DND-41 (cell line): ENCODE measurements around the gene C3AR1.
"Not testable (repeated sequence)": the region's sequence is repeated elsewhere in the genome, so short reads cannot be mapped to it uniquely, and the experiment has no call there.

Experiments
- ATAC-seq: fragments of 200-7000 bp; cut with Tn5 transposase; 3 replicates; pipeline ENCODE4 v1.9.1; 2021; ENCODE audit warnings: low read depth; ENCODE audit not compliant: insufficient read depth
- DNase-seq: peaks from one replicate; pipeline ENCODE4 v3.0.0-alpha.2; 2020
- H2AFZ ChIP-seq: 2 replicates; pipeline ENCODE4 v1.6.0; 2012; ENCODE audit warnings: low read depth, low read length
- H3K27ac ChIP-seq: 2 replicates; pipeline ENCODE4 v1.5.1; 2012; ENCODE audit warnings: low read length, inconsistent platforms
- H3K27me3 ChIP-seq: fragments of 200-600 bp; sonication (generic); 2 replicates; pipeline ENCODE4 v1.6.0; 2012; ENCODE audit warnings: low read length, mild to moderate bottlenecking, inconsistent platforms; ENCODE audit not compliant: insufficient read depth, poor library complexity
- H3K36me3 ChIP-seq: 2 replicates; pipeline ENCODE4 v1.5.1; 2012; ENCODE audit warnings: low read length, inconsistent platforms; ENCODE audit not compliant: insufficient read depth
- H3K4me1 ChIP-seq: 2 replicates; pipeline ENCODE4 v1.5.1; 2012; ENCODE audit warnings: mild to moderate bottlenecking, low read length; ENCODE audit not compliant: insufficient read depth
- H3K4me2 ChIP-seq: 2 replicates; pipeline ENCODE4 v1.6.0; 2012; ENCODE audit warnings: mild to moderate bottlenecking, moderate library complexity, low read length, inconsistent platforms; ENCODE audit not compliant: insufficient read depth
- H3K4me3 ChIP-seq, 2 experiments: fragments of 200-600 bp in 1 of 2; shearing (Covaris generic) in 1 of 2; 2 replicates each; pipeline ENCODE4 v1.5.1; 2012 to 2016; ENCODE audit warnings: inconsistent platforms in 2 of 2, low read length in 2 of 2, mild to moderate bottlenecking in 2 of 2, low read depth in 1 of 2, moderate library complexity in 1 of 2
- H3K79me2 ChIP-seq: 2 replicates; pipeline ENCODE4 v1.6.0; 2012; ENCODE audit warnings: low read length, inconsistent platforms; ENCODE audit not compliant: insufficient read depth
- H3K9ac ChIP-seq: 2 replicates; pipeline ENCODE4 v1.6.0; 2012; ENCODE audit warnings: low read depth, mild to moderate bottlenecking, inconsistent platforms, low read length, moderate library complexity
- H3K9me3 ChIP-seq: 2 replicates; pipeline ENCODE4 v1.5.1; 2012; ENCODE audit warnings: low read length, moderate library complexity, mild to moderate bottlenecking, inconsistent platforms; ENCODE audit not compliant: insufficient read depth, severe bottlenecking
- H4K20me1 ChIP-seq: 2 replicates; pipeline ENCODE4 v1.6.0; 2012; ENCODE audit warnings: low read length; ENCODE audit not compliant: insufficient read depth
- EZH2 ChIP-seq: IDR thresholded peaks from 3 replicates; pipeline ENCODE4 v1.6.1; 2012; ENCODE audit warnings: borderline replicate concordance, low read depth, mild to moderate bottlenecking, moderate library complexity, low read length, inconsistent platforms; ENCODE audit not compliant: severe bottlenecking
- TF ChIP-seq, protein P1 (sequence below): IDR thresholded peaks from 2 replicates; pipeline ENCODE4 v1.5.1; 2012; ENCODE audit warnings: borderline replicate concordance, low read length, moderate library complexity, mild to moderate bottlenecking; ENCODE audit not compliant: poor library complexity, severe bottlenecking; ENCODE audit errors: extremely low read depth

Gene C3AR1

DNA sequence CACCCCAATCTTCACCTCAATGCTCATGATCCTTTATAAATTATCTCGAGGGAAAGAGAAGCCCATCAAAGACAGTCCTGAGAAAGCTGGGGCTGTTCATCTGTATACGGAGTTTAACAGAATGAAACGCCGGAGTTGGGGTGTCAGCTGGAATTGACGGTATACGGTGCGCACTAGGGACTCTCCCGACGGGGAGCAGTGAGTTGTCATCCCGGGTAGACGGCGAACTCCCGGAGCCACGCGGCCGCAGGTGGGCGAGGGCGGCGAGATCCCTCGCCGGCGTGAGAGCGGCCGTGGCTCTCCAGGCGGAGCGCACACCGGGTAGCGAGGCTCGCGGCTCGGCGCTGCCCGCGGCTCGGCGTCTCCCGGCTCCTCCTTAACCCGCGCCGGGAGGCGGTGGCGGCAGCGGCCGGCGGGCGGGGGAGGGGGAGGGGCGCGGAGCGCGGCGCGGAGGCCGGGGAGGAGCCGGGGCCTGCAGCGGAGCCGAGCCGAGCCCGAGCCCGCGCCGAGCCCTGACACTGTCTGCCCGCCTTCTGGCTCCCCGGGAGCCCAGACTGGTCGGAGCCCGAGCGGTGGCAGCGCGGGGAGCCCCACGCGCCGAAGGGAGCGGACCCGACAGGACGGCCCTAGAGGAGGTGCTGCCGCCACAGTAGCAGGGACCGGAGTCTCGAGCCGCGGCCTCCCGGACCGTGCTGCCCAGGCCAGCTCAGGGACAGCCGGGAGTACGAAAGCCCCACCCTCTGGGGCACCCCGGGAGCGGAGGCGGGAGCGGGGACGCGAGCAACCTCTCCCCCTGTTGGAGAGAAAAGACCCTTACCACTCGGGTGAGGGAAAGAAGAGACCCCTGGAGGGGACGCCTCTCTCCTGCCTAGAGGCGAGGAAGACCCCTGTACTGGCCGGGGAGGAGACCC lies 33.7 kb downstream of the C3AR1 start, which contains the start of gene FOXJ2:
FOXJ2 (plus strand) TSS at position 475 of the 911 bp plus-strand sequence. CDS start 7,117 bp downstream, outside the sequence.
- Histone ChIP-seq H3K9me3 (no peaks in the 10 kb centered on the region), H3K9ac (peak within 1 kb of the TSS; percentile 99), H3K4me2 (peak within 1 kb of the TSS; percentile 78), H3K4me3 (peak within 1 kb of the TSS; percentile 93 to 96), H3K4me1 (peaks cover 60% of the 10 kb centered on the region), H3K79me2 (peaks cover 57% of the 10 kb centered on the region), H3K27me3 (no peaks in the 10 kb centered on the region), H3K36me3 (peaks cover 23% of the 10 kb centered on the region), H2AFZ (peak within 1 kb of the TSS; percentile 74), H3K27ac (peak within 1 kb of the TSS; percentile 88), H4K20me1 (peaks cover 21% of the 10 kb centered on the region; the same call in 1 of the 2 replicates)
- DNase-seq (peak; percentile 81), ATAC-seq (peak; percentile 85)
- TF ChIP-seq, protein P1, sequence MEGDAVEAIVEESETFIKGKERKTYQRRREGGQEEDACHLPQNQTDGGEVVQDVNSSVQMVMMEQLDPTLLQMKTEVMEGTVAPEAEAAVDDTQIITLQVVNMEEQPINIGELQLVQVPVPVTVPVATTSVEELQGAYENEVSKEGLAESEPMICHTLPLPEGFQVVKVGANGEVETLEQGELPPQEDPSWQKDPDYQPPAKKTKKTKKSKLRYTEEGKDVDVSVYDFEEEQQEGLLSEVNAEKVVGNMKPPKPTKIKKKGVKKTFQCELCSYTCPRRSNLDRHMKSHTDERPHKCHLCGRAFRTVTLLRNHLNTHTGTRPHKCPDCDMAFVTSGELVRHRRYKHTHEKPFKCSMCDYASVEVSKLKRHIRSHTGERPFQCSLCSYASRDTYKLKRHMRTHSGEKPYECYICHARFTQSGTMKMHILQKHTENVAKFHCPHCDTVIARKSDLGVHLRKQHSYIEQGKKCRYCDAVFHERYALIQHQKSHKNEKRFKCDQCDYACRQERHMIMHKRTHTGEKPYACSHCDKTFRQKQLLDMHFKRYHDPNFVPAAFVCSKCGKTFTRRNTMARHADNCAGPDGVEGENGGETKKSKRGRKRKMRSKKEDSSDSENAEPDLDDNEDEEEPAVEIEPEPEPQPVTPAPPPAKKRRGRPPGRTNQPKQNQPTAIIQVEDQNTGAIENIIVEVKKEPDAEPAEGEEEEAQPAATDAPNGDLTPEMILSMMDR, result peak; percentile 33
- no peak for TF ChIP-seq EZH2

DNA sequence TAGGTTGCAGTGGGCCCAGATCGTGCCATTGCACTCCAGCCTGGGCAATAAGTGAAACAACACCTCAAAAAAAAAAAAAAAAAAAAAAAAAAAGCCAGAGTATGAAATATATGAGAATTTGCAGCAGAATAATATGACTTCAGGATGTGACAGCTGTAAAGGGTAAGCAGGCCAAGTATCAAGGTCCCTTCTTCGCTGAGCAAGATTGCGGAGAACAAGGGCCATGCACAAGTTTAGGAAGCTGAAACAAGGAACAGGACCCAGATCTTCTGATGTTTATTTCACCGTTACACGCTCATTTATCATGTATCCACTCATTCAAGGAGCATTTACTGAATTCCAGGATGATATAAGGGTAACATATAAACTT lies 34.3 kb downstream of the C3AR1 start:
- peak overlapping the region; percentile 79 for H3K27ac ChIP-seq
- H3K79me2 ChIP-seq, result peaks cover 50% of the 10 kb centered on the region

DNA sequence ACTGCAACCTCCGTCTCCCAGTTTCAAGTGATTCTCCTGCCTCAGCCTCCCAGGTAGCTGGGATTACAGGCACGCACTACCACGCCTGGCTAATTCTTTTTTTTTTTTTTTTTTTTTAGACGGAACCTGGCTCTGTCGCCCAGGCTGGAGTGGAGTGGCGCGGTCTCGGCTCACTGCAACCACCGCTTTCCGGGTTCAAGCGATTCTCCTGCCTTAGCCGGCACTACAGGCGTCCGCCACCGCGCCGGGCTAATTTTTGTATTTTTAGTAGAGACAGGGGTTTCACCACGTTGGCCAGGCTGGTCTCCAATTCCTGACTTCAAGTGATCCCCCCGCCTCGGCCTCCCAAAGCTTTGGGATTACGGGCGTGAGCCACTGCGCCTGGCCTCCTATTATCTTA lies 35.1 kb downstream of the C3AR1 start:
- not testable (repeated sequence) for H3K27ac ChIP-seq, H3K27me3 ChIP-seq, H3K4me3 ChIP-seq, ATAC-seq, H2AFZ ChIP-seq, H3K9me3 ChIP-seq, H3K9ac ChIP-seq, DNase-seq
- H3K4me1 ChIP-seq, result peaks cover 51% of the 10 kb centered on the region
- H3K79me2 ChIP-seq, result peaks cover 43% of the 10 kb centered on the region
- H4K20me1 ChIP-seq, result peaks cover 21% of the 10 kb centered on the region; the same call in 1 of the 2 replicates
- peaks cover 12% of the 10 kb centered on the region for H3K36me3 ChIP-seq
- 0 out of 2 replicates have a peak overlapping the region, but pooled peaks have one; percentile 78 for H3K4me2 ChIP-seq

More for the DNA sequence above, 34.3 kb downstream of the C3AR1 start:
- peak overlapping the region; percentile 74 for H2AFZ ChIP-seq
- no peak for ATAC-seq
- H4K20me1 ChIP-seq, result peaks cover 21% of the 10 kb centered on the region; the same call in 1 of the 2 replicates
- no peak for DNase-seq
- H3K4me2 ChIP-seq, result peak overlapping the region; percentile 78
- H3K27me3 ChIP-seq, result no peaks in the 10 kb centered on the region
- peak overlapping the region; percentile 18 to 96 for H3K4me3 ChIP-seq
- no peak for TF ChIP-seq EZH2
- TF ChIP-seq, protein P1, result no peak
- peaks cover 20% of the 10 kb centered on the region for H3K36me3 ChIP-seq
- H3K9me3 ChIP-seq, result no peaks in the 10 kb centered on the region
- H3K4me1 ChIP-seq, result peaks cover 58% of the 10 kb centered on the region
- H3K9ac ChIP-seq, result peak overlapping the region; percentile 99

DNA sequence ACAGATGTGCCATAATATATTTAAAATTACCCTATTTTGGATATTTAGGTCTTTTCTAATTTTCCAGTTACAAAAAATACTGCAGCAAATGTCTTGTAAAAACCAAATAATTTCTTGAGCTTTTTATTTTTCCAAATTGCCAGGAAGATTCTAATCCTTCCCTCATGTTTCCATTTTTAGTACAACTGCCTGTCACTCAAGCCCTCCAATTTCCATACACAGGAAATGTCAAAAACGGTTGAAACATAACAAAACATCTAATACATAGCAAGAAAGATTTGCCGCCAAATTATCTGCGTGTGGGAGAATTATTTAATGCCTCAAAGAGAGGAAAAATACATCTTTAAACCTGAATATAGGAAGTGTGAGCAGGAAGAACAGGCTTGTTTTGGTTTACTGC lies 36.0 kb downstream of the C3AR1 start:
- Histone ChIP-seq H3K27ac (no peak overlapping the region), H3K36me3 (peaks cover 7% of the 10 kb centered on the region), H3K79me2 (peaks cover 35% of the 10 kb centered on the region), H3K9ac (no peak overlapping the region), H3K27me3 (no peaks in the 10 kb centered on the region), H2AFZ (no peak overlapping the region), H3K4me2 (no peak overlapping the region), H3K4me1 (peaks cover 49% of the 10 kb centered on the region), H3K9me3 (no peaks in the 10 kb centered on the region), H4K20me1 (peaks cover 16% of the 10 kb centered on the region; the same call in 1 of the 2 replicates), H3K4me3 (no peak overlapping the region)
- no peak for ATAC-seq
- DNase-seq, result no peak
- TF ChIP-seq, protein P1, result no peak
- no peak for TF ChIP-seq EZH2
